ENCODE data around the gene SAMD11.
"Not testable (repeated sequence)": the region's sequence is repeated elsewhere in the genome, so short reads cannot be mapped to it uniquely, and the experiment has no call there.

SAMD11 gene

GRCh38 chr1:980137-980571 is 56.4 kb downstream of the SAMD11 start:
- DNase-seq: no peak

DNA sequence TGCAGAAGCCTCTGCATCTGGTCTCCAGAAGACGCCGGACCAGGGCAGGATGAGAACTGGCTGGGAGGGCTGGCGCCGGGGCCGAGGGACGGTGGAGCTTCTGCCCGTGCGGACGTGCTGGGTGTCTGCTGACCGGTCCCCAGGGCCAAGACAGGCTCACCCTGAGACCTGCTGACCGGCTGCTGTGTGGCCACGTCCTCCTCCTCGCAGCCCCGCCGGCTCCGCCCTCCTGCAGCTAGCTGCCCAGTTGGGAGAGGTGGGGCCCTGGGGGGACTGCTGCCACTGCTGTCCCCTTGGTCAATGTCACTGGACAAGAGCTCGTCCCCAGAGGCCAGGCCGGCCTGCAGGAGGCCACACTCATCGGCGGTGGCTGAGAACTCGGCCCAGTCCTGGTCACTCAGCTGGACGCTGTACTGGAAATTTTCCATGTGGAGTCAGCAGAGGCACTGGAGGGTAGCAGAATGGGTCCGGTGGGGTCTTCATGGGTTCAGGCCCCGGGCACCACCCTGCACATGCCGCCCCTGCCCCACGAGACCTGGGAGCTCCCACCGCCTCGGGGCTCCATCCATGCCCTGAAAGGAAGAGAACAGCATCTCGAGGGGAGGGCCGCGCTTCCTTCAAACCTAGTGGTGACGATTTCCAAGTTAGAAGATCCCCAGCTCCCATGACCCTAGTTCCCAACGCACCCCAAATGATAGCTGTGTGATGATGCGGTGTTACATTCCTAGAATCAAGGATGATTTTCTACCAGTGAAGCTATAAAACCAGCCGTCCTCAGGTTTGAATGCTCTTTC is 57.1 kb downstream of the SAMD11 start:
- DNase-seq: no peak

- no peak for DNase-seq
Measured at GRCh38 chr1:981491-981954, 57.8 kb downstream of the SAMD11 start.

GRCh38 chr1:981955-982558 is 58.3 kb downstream of the SAMD11 start, which contains the start of gene PERM1:
Gene PERM1 (minus strand): TSS chr1:982093. CDS start chr1:981029, 1,064 bp downstream.
- no peak for DNase-seq

DNA sequence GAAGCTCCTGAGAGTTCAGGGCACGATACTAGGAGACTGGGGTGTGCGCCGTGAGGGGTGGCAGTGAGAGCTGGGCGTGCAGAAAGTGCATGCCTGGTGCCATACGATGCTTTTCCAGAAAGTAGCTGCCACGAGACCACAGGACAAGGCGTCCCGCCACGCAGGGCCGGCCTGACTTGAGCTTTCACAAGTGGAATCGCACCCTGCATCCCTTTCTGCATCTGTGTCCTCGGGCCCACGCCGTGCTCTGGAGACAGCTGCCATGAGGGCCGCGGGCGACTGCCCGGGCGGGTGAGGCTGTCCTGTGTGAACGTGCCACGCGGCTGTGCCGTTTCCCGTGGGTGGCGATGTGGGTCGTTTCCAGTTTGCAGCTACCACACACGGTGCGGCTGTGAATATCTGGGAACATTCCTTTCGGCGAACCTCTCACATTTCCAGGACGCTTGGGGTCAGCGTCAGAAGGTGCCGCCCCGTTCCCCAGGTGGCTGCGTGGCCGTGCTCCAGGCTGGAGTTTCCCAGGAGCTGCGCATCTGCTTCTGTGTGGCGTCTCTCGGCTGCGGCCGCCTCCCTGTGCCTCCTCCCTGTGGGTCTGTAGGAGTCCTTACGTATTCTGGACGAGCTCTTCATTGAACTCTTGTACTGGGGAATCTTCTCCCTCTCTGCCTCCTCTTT is 59.2 kb downstream of the SAMD11 start:
- DNase-seq: no peak

- DNase-seq: peak; percentile 40
Measured at GRCh38 chr1:983798-984475, 60.2 kb downstream of the SAMD11 start.

DNA sequence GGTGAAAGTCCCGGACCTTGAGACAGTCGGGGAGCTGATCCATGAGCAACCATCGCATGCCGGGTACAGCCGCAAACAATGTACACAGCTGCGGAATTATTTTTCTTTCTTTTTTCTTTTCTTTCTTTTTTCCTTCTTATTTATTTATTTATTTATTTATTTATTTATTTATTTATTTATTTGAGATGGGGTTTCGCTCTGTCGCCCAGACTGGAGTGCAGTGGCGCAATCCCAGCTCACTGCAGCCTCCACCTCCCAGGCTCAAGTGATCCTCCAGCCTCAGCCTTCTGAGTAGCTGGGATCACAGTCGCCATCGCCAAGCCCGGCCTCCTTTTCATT is 60.7 kb downstream of the SAMD11 start:
- no peak for DNase-seq

DNA sequence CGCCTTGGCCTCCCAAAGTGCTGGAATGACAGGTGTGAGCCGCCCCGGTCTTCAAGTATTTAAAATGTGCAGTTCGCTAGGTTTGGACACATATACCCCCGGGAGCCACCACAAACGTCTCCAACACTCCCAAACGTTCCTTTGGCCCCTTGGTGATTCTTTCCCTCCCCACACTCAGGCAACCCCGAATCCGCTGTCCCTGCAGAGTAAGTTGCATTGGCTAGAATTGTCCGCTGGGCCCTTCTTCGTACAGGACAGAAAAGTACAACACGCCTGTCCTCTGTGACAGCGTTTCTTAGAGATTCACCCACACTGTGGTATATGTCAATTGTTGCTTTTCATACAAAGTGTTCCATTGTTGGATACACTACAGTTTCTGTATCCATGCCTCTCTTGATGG is 61.4 kb downstream of the SAMD11 start:
- no peak for DNase-seq

- DNase-seq: not testable (repeated sequence)
Measured at GRCh38 chr1:988061-988460, 64.3 kb downstream of the SAMD11 start.

DNA sequence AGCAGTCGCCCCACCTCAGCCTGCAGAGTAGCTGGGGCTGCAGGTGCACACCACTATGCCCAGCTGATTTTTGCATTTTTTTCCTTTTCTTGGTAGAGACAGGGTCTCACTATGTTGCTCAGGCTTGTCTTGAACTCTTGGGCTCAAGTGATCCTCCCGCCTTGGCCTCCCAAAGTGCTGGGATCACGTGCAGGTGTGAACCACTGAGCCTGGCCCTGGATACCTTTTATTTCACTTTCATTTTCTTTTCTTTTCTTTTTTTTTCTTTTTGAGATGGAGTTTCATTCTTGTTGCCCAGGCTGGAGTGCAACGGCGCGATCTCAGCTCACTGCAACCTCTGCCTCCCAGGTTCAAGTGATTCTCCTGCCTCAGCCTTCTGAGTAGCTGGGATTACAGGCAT is 67.6 kb downstream of the SAMD11 start:
- not testable (repeated sequence) for DNase-seq

DNA sequence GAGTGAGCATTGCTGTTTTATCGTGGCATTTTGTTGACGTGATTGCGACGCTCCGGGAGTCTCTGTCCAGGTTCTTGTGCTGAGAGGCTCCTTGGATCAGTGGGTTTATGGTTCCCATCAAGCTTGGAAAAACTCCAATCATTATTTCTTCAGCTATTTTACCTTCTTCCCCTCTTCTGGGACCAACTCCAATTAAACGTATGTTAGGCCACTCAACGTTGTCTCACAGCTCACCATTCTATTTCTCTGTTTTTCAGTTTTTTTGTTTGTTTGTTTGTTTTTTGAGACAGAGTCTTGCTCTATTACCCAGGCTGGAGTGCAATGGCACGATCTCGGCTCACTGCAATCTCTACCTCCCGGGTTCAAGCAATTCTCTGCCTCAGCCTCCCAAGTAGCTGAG is 68.2 kb downstream of the SAMD11 start:
- DNase-seq: no peak

GRCh38 chr1:992362-992761 is 68.6 kb downstream of the SAMD11 start:
- DNase-seq: no peak

GRCh38 chr1:993379-993995 is 69.8 kb downstream of the SAMD11 start:
- DNase-seq: no peak

Data from CD4-positive, alpha-beta T cell treated with Interleukin-4 for 4 hours (primary cell).